Measurements from ENCODE around the gene OSBPL10.

OSBPL10 gene

GRCh38 chr3:31917303-31918005 lies 63.6 kb downstream of the OSBPL10 start:
- no peak overlapping the region for H3K4me3 ChIP-seq (ENCODE audit: low read depth, low read length)
- no peak for TF ChIP-seq CTCF (IDR thresholded peaks at IDR 0.05; ENCODE audit: low read depth, low read length)

- TF ChIP-seq CTCF (IDR thresholded peaks at IDR 0.05; ENCODE audit: low read depth, low read length): no peak
- no peak overlapping the region for H3K4me3 ChIP-seq (ENCODE audit: low read depth, low read length)
These were observed 69.4 kb downstream of the OSBPL10 start for GRCh38 chr3:31911643-31912042.

- TF ChIP-seq CTCF (IDR thresholded peaks at IDR 0.05; ENCODE audit: low read depth, low read length): no peak
- H3K4me3 ChIP-seq (ENCODE audit: low read depth, low read length): no peak overlapping the region
These were observed 69.9 kb downstream of the OSBPL10 start for GRCh38 chr3:31911124-31911523.

GRCh38 chr3:31909455-31909854 lies 71.6 kb downstream of the OSBPL10 start:
- no peak overlapping the region for H3K4me3 ChIP-seq (ENCODE audit: low read depth, low read length)
- no peak for TF ChIP-seq CTCF (IDR thresholded peaks at IDR 0.05; ENCODE audit: low read depth, low read length)

- TF ChIP-seq CTCF (IDR thresholded peaks at IDR 0.05; ENCODE audit: low read depth, low read length): no peak
- H3K4me3 ChIP-seq (ENCODE audit: low read depth, low read length): no peak overlapping the region
These were observed 72.5 kb downstream of the OSBPL10 start for GRCh38 chr3:31908391-31909097.

GRCh38 chr3:31906182-31906581 lies 74.9 kb downstream of the OSBPL10 start:
- TF ChIP-seq CTCF (IDR thresholded peaks at IDR 0.05; ENCODE audit: low read depth, low read length): no peak
- H3K4me3 ChIP-seq (ENCODE audit: low read depth, low read length): no peak overlapping the region

- no peak for TF ChIP-seq CTCF (IDR thresholded peaks at IDR 0.05; ENCODE audit: low read depth, low read length)
- no peak overlapping the region for H3K4me3 ChIP-seq (ENCODE audit: low read depth, low read length)
These were observed 77.2 kb downstream of the OSBPL10 start for GRCh38 chr3:31903686-31904431.
